HPDE6-E6E7 (cell line): ENCODE measurements around the gene EIF2S2.

Experiments used
- DNase-seq: peaks from one replicate; pipeline ENCODE4 v3.0.0; 2011; ENCODE audit warnings: missing footprints; ENCODE audit errors: extremely low spot score

EIF2S2 gene

GRCh38 chr20:34065260-34065659, 46.8 kb downstream of the EIF2S2 start:
- DNase-seq = no peak

GRCh38 chr20:34064286-34064685, 47.8 kb downstream of the EIF2S2 start:
- no peak for DNase-seq

DNA sequence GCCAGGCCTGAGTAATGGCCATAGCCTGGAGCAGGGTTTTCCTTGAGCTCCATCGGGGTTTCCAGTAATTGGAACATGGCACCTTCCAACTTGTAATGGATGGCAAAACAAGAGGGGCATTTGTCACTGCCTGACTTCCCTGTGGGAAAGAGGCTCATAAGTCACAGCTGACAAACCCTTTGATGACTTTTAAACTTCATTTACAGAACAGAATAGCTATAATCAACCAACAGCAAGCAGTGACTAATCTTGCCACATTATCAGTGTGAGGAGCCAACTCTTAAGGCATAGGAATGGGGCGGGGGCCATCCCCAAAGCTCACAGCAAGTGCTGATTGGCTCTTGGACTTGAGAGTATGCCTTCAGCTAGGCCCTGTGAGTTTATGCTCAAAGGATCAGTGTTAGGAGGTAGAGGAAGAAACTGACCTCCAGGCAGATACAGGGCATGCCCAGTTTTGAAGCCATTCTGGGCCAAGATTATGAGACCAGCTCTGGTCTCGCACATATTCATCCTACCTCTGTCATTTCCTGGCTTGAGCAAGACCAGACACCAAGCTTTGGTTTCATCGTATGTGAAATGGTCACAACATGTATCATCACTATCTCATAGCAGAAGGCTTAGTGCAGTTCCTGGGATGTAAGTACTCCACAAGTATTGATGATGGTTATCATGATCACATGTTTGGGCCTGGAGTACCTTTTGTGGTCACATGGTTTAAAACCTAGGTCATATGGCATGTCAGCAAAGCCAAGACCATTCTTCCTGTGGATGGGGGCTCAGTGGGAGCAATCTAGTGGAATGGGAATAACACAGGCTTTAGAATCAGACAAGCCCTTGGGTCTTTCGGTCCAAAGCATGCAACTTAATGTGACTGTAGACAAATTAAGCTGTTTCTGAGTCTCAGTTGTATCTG, 49.2 kb downstream of the EIF2S2 start:
- DNase-seq = no peak

GRCh38 chr20:34061695-34062094, 50.3 kb downstream of the EIF2S2 start:
- DNase-seq = no peak

GRCh38 chr20:34060970-34061369, 51.1 kb downstream of the EIF2S2 start:
- DNase-seq = no peak

DNA sequence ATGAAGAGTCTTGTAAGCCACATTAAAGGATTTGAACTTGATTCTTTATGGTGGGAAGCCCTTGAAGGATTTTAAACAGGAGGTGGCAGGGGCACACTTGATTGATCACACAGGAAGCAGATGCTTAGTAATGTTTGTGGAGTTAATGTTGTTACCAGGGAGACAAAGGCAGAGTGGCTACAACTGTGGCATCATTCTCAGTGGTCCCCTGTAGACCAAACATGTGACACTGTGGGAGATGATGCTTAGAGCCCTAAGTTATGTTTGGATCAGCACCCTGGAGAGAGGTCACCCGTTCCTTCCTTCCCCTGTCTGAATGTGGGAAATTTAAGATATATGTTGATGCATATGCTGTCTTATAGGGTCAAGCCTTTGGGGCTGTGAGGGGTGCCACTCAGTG, 53.2 kb downstream of the EIF2S2 start:
- no peak for DNase-seq

DNA sequence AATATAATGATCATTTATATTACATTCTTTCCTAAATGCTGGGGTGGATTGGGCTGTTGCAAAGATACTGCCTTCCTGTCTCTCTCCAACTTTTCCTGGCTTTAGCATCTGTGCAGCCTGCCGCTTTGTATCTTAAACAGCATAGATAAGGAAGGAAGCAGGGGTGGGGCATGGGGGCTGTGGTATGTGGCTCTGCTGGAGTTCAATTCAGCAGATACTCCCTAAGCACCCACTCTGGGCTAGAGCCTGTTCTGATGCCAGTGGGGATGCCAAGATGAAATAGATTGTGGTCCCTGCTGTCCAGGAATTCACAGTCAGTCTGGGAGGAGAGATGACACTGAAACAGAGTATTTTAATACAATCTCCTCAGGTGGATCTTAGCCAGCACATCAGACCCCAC, 56.8 kb downstream of the EIF2S2 start:
- no peak for DNase-seq

DNA sequence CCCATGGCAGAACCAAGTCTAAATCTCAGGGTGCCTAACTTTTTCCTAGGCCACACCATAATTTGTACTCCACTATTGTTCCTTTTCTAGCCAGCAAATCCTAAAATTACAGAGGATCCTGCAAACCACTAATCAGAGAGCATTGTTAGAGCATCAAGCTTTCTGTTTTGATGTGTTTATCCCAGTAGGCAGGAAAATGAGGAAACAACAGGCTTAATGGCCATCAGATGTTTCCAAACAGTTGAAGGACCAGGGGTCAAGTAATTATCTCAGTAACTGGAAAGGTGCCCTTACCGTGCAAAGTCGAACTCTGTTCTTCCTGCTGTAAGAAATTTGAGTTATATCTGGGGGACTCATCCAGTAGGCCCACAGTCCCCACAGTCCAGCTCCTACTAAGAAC, 59.6 kb downstream of the EIF2S2 start:
- no peak for DNase-seq

DNA sequence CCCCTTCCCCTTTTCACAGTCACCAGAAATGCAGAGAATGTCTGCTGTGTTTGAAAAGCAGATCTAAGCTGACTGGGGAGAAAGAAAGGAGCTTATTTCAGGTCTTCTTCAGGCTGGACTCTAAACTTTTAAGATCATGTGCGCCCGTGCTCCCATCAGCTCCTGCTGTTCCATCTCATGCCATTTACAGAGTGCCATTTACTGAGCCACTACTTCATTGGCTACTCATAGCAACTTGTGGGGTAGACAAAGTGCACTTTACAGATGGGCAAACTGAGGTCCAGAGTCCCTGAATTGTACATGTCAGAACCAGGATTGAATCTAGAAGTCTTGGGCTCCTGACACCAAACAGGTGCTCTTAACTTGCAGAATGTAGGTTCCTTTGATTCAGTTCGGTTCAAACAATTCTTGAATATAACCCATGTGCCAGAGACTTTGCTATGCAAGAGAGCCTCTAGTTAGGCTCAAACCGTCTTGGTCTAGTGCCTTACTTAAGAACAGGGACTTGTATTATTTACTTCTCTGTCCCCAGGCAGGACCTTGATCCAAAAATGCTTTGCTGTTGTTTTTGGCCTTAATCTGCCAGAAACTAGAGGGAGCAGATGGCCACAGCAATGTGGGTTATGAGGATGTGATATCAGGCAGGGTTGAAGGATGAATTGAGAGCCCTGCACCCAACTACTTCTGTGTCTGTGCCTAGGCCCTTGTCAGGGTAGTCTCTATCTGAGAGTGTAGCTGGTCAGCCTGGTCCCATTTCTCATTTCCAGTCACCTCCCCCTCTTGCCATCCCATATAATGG, 61.9 kb downstream of the EIF2S2 start:
- no peak for DNase-seq

DNA sequence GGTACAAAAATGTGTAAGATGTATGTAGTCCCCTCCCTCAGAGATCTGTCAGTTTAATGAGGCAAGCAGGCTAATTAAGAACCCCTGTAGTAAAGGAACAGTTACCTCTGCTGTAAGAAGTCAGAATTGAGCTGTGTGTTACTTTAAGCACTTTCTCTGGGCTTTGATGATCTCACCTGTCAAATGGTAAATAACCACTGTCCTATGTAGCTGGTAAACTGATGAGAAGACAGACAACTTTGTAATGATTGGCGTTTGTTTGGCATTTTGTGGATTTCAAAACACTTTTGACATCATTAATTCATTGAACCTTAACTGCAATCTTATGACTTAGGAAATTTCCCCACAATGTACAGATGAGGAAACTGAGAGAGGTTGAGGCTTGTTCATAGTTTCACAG, 62.7 kb downstream of the EIF2S2 start:
- no peak for DNase-seq

- no peak for DNase-seq
Measured at GRCh38 chr20:34047917-34048316, 64.1 kb downstream of the EIF2S2 start.

- DNase-seq = no peak
Measured at GRCh38 chr20:34047010-34047687, 64.9 kb downstream of the EIF2S2 start.

DNA sequence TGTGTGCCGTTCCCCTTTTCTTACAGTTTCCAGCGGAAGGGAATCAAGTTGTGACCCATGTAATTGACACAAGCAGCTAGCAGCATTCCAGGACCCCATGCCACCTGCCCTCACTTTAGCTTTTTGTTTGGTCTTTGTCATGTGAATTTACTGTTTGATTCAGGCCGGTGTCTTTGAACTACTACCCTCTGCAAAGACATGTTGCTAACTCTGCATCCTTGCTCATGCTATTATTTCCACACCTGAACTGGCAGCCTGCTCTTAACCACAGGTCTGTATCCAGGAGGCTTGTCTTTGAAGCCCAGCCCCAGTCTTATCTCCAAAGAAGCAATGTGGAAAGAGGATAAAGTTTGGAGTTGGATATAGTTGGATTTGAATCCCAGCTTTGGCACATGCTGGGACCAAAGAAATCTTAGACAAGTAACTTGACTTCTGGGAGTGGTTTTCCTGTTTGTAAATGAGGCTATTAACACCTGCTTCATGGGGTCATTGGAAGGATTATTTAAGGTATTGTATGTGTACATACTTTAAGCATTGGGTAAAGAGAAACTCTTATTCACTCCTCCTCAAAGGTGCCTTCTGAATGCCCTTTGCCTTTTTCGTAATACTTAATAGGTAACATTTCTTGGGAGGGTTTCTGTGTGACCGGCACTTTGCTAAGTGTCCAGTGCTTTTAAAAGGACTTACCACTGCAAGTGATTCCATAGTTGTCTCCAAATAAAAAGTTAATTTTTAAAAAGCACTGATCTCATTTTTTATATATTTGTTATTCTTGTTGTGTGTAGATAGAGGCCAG, 65.9 kb downstream of the EIF2S2 start:
- DNase-seq = no peak

- DNase-seq = no peak
Measured at GRCh38 chr20:34045294-34045693, 66.7 kb downstream of the EIF2S2 start.

DNA sequence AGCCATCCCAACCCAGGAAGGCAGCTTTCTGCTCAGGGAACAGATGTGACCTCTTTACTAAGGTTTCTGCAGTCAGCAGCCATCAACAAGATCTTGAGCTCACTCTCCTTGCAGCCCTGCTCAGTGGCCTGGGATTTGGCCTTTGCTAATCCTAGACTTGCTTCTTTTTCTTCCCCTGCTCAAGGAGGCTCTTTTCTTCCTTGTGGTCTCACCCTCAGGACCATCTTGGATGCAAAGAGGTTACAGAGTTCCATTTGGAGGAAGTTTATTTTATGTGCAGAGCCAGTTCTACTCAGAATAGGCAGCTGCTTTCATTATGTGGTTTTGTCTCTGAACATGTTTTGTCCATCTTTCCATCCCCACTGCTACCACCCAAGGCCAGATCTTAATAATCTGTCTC, 69.0 kb downstream of the EIF2S2 start:
- no peak for DNase-seq

DNA sequence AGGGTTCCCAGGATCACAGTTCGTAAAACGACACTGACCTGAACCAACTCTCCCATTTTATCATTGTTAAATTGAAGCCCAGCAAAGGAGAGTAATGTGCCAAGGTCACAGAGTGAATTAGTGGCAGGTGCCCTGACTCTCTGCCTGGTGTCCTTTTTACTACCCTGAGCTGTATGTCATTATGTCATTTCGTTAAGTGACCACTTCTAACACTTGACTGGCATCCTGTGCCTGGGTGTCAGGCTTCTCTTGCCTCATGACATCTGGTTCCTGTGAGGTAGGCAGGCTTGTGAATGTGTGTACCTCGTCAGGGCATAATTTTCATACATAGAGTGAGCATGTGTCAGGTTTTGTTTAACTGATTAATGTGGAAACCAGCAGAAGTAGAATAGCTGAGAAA, 69.8 kb downstream of the EIF2S2 start:
- no peak for DNase-seq

DNA sequence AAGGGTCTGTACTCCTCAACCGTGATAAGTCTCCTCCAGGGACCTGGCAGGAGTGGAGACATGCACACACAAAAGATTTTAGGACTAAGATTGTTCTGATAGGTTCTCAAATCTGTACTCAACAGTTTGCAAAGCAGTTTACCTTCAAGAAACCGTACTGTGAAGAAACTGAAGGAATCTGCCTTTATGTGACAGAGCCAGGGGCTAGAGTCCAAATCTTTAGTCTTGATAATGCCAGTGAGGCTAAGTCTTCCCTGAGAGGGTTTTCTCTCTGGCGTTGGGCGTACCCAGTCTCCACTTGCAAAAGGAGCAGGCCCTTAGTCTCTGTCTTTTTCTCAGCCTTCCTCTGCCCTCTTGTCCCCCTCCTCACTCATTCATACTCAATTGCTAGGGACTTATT, 70.8 kb downstream of the EIF2S2 start:
- DNase-seq = no peak

DNA sequence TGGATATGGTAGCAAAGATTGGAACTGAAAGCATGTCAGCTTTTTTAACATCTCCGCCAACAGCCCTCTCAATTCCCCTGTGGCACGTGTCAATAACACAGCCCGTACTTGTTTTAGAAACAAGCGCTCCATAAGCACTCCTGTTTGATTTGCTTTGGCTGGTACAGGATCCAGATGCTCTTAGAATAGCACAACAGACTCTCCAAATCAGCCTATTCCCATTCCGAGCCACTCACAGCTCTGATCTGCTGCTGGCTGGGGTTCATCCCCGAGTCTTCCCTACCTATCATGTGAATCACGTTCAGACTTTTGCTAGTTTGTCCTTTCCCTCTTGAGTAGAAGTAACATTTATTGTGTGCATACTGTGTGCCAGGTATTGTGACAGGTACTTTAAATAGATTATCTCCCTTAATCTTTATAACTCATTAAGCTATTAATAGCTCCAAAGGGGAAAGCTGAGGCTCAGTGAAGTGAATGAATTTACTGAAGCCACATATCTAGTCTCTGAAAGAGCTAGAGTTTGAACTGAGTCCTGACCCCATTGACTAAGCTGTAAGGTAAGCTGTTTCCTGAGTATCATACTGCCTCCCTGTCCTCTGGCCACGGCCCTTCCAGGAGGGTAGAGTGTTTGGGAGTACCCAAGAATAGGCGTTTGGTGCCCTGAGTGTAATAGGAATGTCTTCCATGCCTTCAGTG, 71.6 kb downstream of the EIF2S2 start:
- no peak for DNase-seq
